Stimulated activated naive B cell treated with anti-CD40 and anti-IgM and Interleukin-4, amounts not matched to agents 10 μg/mL and 1 μg/mL and 100 μg/mL, for 72 hours (primary cell): ENCODE results near the gene FGD5.

Source experiments
- ATAC-seq, 2 donors: fragments of 150-1000 bp; cut with Tn5 transposase; replicated peaks; 2 replicates each; pipeline ENCODE4 v1.10.0; 2021; ENCODE audit warnings: moderate library complexity in 1 of 2
- DNase-seq: peaks from one replicate; pipeline ENCODE4 v3.0.0; 2021
- H3K27ac Mint-ChIP-seq: one replicate; pipeline ENCODE4 v1.8.0; 2022; ENCODE audit warnings: mild to moderate bottlenecking, mixed read lengths
- H3K27me3 Mint-ChIP-seq, 2 donors: one replicate each; pipeline ENCODE4 v1.8.0; 2022; ENCODE audit warnings: mixed read lengths in 2 of 2
- H3K36me3 Mint-ChIP-seq, 2 donors: one replicate each; pipeline ENCODE4 v1.8.0; 2022; ENCODE audit warnings: mixed read lengths in 2 of 2, mild to moderate bottlenecking in 1 of 2
- H3K4me1 Mint-ChIP-seq, 2 donors: one replicate each; pipeline ENCODE4 v1.8.0; 2022; ENCODE audit warnings: mixed read lengths in 2 of 2, mild to moderate bottlenecking in 1 of 2
- H3K4me3 Mint-ChIP-seq, 2 donors: one replicate each; pipeline ENCODE4 v1.8.0; 2022; ENCODE audit warnings: mild to moderate bottlenecking in 2 of 2, mixed read lengths in 2 of 2, moderate library complexity in 1 of 2
- H3K9me3 Mint-ChIP-seq, 2 donors: one replicate each; pipeline ENCODE4 v1.8.0; 2022; ENCODE audit warnings: mixed read lengths in 2 of 2, mild to moderate bottlenecking in 1 of 2

Gene FGD5

GRCh38 chr3:14852717-14853116 is 34.0 kb downstream of the FGD5 start:
- Mint-ChIP-seq H3K27me3 (peaks cover 31 to 35% of the 10 kb centered on the region in 2 donors), H3K27ac (no peak overlapping the region), H3K9me3 (peaks cover 9 to 12% of the 10 kb centered on the region in 2 donors), H3K4me1 (peaks cover 6 to 8% of the 10 kb centered on the region in 2 donors), H3K4me3 (no peak overlapping the region), H3K36me3 (no peaks in the 10 kb centered on the region)
- ATAC-seq (no peak), DNase-seq (no peak)

- Mint-ChIP-seq H3K36me3 (no peaks in the 10 kb centered on the region), H3K27me3 (peaks cover 38 to 41% of the 10 kb centered on the region in 2 donors), H3K9me3 (peaks cover 9 to 12% of the 10 kb centered on the region in 2 donors), H3K27ac (no peak overlapping the region), H3K4me1 (peaks cover 0 to 1% of the 10 kb centered on the region in 2 donors), H3K4me3 (no peak overlapping the region)
- ATAC-seq (no peak), DNase-seq (no peak)
Measured at GRCh38 chr3:14853271-14853951, 34.6 kb downstream of the FGD5 start.

- H3K4me3 Mint-ChIP-seq: no peak overlapping the region
- no peaks in the 10 kb centered on the region for H3K4me1 Mint-ChIP-seq
- no peaks in the 10 kb centered on the region for H3K36me3 Mint-ChIP-seq
- DNase-seq (no peak), ATAC-seq (no peak)
- H3K9me3 Mint-ChIP-seq: peaks cover 9% of the 10 kb centered on the region in 2 donors
- peaks cover 21 to 24% of the 10 kb centered on the region in 2 donors for H3K27me3 Mint-ChIP-seq
- H3K27ac Mint-ChIP-seq: no peak overlapping the region
Measured at GRCh38 chr3:14857506-14857905, 38.7 kb downstream of the FGD5 start.

GRCh38 chr3:14858105-14858504 is 39.3 kb downstream of the FGD5 start:
- ATAC-seq: no peak
- Mint-ChIP-seq H3K36me3 (no peaks in the 10 kb centered on the region), H3K4me1 (no peaks in the 10 kb centered on the region)

GRCh38 chr3:14859880-14860279 is 41.1 kb downstream of the FGD5 start:
- Mint-ChIP-seq H3K4me3 (no peak overlapping the region), H3K27me3 (peaks cover 17 to 26% of the 10 kb centered on the region in 2 donors), H3K9me3 (peaks cover 9% of the 10 kb centered on the region in 2 donors), H3K4me1 (no peaks in the 10 kb centered on the region), H3K36me3 (no peaks in the 10 kb centered on the region), H3K27ac (no peak overlapping the region)
- no peak for DNase-seq
- ATAC-seq: no peak

More at GRCh38 chr3:14858105-14858504, 39.3 kb downstream of the FGD5 start:
- no peak for DNase-seq
- Mint-ChIP-seq H3K27me3 (peaks cover 21% of the 10 kb centered on the region in 2 donors), H3K9me3 (peaks cover 9% of the 10 kb centered on the region in 2 donors), H3K4me3 (no peak overlapping the region), H3K27ac (no peak overlapping the region)

- Mint-ChIP-seq H3K9me3 (peaks cover 4% of the 10 kb centered on the region in 2 donors), H3K36me3 (no peaks in the 10 kb centered on the region), H3K27me3 (peaks cover 8 to 24% of the 10 kb centered on the region in 2 donors), H3K4me3 (no peak overlapping the region), H3K27ac (no peak overlapping the region), H3K4me1 (no peaks in the 10 kb centered on the region)
- ATAC-seq (no peak), DNase-seq (no peak)
Measured at GRCh38 chr3:14861031-14861430, 42.3 kb downstream of the FGD5 start.

GRCh38 chr3:14861446-14862302 is 42.9 kb downstream of the FGD5 start:
- no peaks in the 10 kb centered on the region for H3K9me3 Mint-ChIP-seq
- H3K4me3 Mint-ChIP-seq: no peak overlapping the region
- H3K27me3 Mint-ChIP-seq: peaks cover 6 to 20% of the 10 kb centered on the region in 2 donors
- no peak for DNase-seq
- no peak for ATAC-seq
- H3K4me1 Mint-ChIP-seq: no peaks in the 10 kb centered on the region
- H3K27ac Mint-ChIP-seq: no peak overlapping the region
- no peaks in the 10 kb centered on the region for H3K36me3 Mint-ChIP-seq

GRCh38 chr3:14862303-14862660 is 43.5 kb downstream of the FGD5 start:
- Mint-ChIP-seq H3K36me3 (no peaks in the 10 kb centered on the region), H3K4me1 (no peaks in the 10 kb centered on the region), H3K9me3 (no peaks in the 10 kb centered on the region), H3K4me3 (no peak overlapping the region), H3K27me3 (peaks cover 6 to 20% of the 10 kb centered on the region in 2 donors), H3K27ac (no peak overlapping the region)
- DNase-seq: no peak
- ATAC-seq: no peak

- peaks cover 6 to 19% of the 10 kb centered on the region in 2 donors for H3K27me3 Mint-ChIP-seq
- ATAC-seq (no peak), DNase-seq (no peak)
- H3K36me3 Mint-ChIP-seq: no peaks in the 10 kb centered on the region
- peaks cover under 1 to 2% of the 10 kb centered on the region in 2 donors for H3K4me1 Mint-ChIP-seq
- H3K4me3 Mint-ChIP-seq: no peak overlapping the region
- H3K9me3 Mint-ChIP-seq: no peaks in the 10 kb centered on the region
- H3K27ac Mint-ChIP-seq: no peak overlapping the region
Measured at GRCh38 chr3:14862661-14863230, 44.0 kb downstream of the FGD5 start.

GRCh38 chr3:14863333-14864100 is 44.8 kb downstream of the FGD5 start:
- Mint-ChIP-seq H3K27me3 (peaks cover 0 to 11% of the 10 kb centered on the region in 2 donors), H3K9me3 (no peaks in the 10 kb centered on the region)
- no peak for ATAC-seq

GRCh38 chr3:14864131-14864530 is 45.4 kb downstream of the FGD5 start:
- no peaks in the 10 kb centered on the region for H3K36me3 Mint-ChIP-seq
- no peaks in the 10 kb centered on the region for H3K9me3 Mint-ChIP-seq
- ATAC-seq (no peak), DNase-seq (no peak)
- peaks cover 0 to 11% of the 10 kb centered on the region in 2 donors for H3K27me3 Mint-ChIP-seq
- no peak overlapping the region for H3K27ac Mint-ChIP-seq
- H3K4me3 Mint-ChIP-seq: no peak overlapping the region
- peaks cover 7 to 12% of the 10 kb centered on the region in 2 donors for H3K4me1 Mint-ChIP-seq

More at GRCh38 chr3:14863333-14864100, 44.8 kb downstream of the FGD5 start:
- no peak for DNase-seq
- Mint-ChIP-seq H3K4me1 (peaks cover 5 to 10% of the 10 kb centered on the region in 2 donors), H3K4me3 (no peak overlapping the region), H3K27ac (no peak overlapping the region), H3K36me3 (no peaks in the 10 kb centered on the region)

- ATAC-seq (no peak), DNase-seq (no peak)
- Mint-ChIP-seq H3K9me3 (no peaks in the 10 kb centered on the region), H3K36me3 (no peaks in the 10 kb centered on the region), H3K4me3 (no peak overlapping the region), H3K27ac (no peak overlapping the region), H3K4me1 (peaks cover 7 to 12% of the 10 kb centered on the region in 2 donors), H3K27me3 (peaks cover 15 to 25% of the 10 kb centered on the region in 2 donors)
Measured at GRCh38 chr3:14866627-14867026, 47.9 kb downstream of the FGD5 start.

GRCh38 chr3:14867936-14868570 is 49.3 kb downstream of the FGD5 start:
- H3K4me1 Mint-ChIP-seq: peaks cover 7 to 12% of the 10 kb centered on the region in 2 donors
- peaks cover 15 to 25% of the 10 kb centered on the region in 2 donors for H3K27me3 Mint-ChIP-seq
- H3K9me3 Mint-ChIP-seq: no peaks in the 10 kb centered on the region
- H3K4me3 Mint-ChIP-seq: peak overlapping the region in 1 of 2 donors; percentile 7
- DNase-seq (no peak), ATAC-seq (peak; percentile 41 to 56)
- H3K27ac Mint-ChIP-seq: peak overlapping the region; percentile 38
- H3K36me3 Mint-ChIP-seq: no peaks in the 10 kb centered on the region
